ENCODE data around the gene TDRD10.

Gene TDRD10

DNA sequence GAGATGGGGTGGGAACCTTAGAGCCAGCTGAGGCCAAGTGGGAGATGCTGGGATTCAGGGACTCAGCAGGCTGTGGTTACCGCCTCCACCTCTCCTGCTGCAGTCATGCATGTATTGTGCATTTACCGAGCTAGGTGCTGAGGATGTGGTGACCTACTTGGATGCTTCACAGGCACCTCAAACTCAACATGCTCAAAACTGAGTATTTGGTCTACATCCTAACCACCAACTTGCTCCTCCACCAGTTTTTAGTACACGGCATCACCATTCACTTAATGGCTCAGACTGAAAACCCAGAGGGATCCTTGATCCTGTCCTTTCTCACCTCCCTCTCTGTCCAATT lies 71.1 kb downstream of the TDRD10 start:
- Histone ChIP-seq H3K27me3 (ENCODE audit: insufficient read depth, low read length) (no peaks in the 10 kb centered on the region), H4K8ac (ENCODE audit: low read depth, low read length) (no peak overlapping the region), H3K23ac (ENCODE audit: low read length) (no peak overlapping the region), H3K4me1 (ENCODE audit: control insufficient read depth in 1 of 2, insufficient read depth in 2 of 2, low read length in 2 of 2) (peaks cover 0 to under 1% of the 10 kb centered on the region in 2 experiments), H4K91ac (ENCODE audit: low read depth, low read length) (no peak overlapping the region), H3K9me3 (ENCODE audit: insufficient read depth, low read depth, low read length) (peaks cover 10% of the 10 kb centered on the region), H2BK120ac (ENCODE audit: insufficient read depth, low read length, poor library complexity) (no peak overlapping the region), H2BK5ac (ENCODE audit: low read depth, low read length, poor library complexity) (no peak overlapping the region), H2BK12ac (ENCODE audit: low read length) (no peak overlapping the region), H3K79me2 (ENCODE audit: control insufficient read depth, insufficient read depth, low read length, poor library complexity) (no peaks in the 10 kb centered on the region), H3K9ac (ENCODE audit: low read length) (no peak overlapping the region), H3K4ac (ENCODE audit: low read depth, low read length) (no peak overlapping the region), H2AK5ac (ENCODE audit: low read length) (no peak overlapping the region), H4K12ac (ENCODE audit: low read depth, low read length) (no peak overlapping the region), H3K36me3 (ENCODE audit: control insufficient read depth in 1 of 2, insufficient read depth in 2 of 2, low read length in 2 of 2) (peaks cover under 1 to 3% of the 10 kb centered on the region in 2 experiments), H3K79me1 (ENCODE audit: low read length) (no peaks in the 10 kb centered on the region), H3K18ac (ENCODE audit: low read length) (no peak overlapping the region), H3K4me3 (ENCODE audit: low read depth, low read length) (peak overlapping the region; percentile 14), H3K4me2 (ENCODE audit: low read length) (no peak overlapping the region), H3K27ac (ENCODE audit: low read depth, low read length) (no peak overlapping the region), H3K14ac (ENCODE audit: low read length) (no peak overlapping the region), H2AFZ (ENCODE audit: insufficient read depth, low read length, poor library complexity) (no peak overlapping the region)
- no CpG with 5 or more reads among the region's 3 CpGs for WGBS (ENCODE audit: extremely low coverage, insufficient coverage, insufficient read length)
- no peak for DNase-seq

GRCh38 chr1:154574716-154575115 lies 72.7 kb downstream of the TDRD10 start:
- no peak overlapping the region for H3K18ac ChIP-seq (ENCODE audit: low read length)
- no peak overlapping the region for H4K8ac ChIP-seq (ENCODE audit: low read depth, low read length)
- no peak overlapping the region for H2BK120ac ChIP-seq (ENCODE audit: insufficient read depth, low read length, poor library complexity)
- H3K79me1 ChIP-seq (ENCODE audit: low read length) = no peaks in the 10 kb centered on the region
- H4K12ac ChIP-seq (ENCODE audit: low read depth, low read length) = no peak overlapping the region
- no peak overlapping the region for H3K4ac ChIP-seq (ENCODE audit: low read depth, low read length)
- H3K4me2 ChIP-seq (ENCODE audit: low read length) = no peak overlapping the region
- peaks cover 15 to 19% of the 10 kb centered on the region in 2 experiments for H3K36me3 ChIP-seq (ENCODE audit: control insufficient read depth in 1 of 2, insufficient read depth in 2 of 2, low read length in 2 of 2)
- H2AK5ac ChIP-seq (ENCODE audit: low read length) = no peak overlapping the region
- no peak for DNase-seq
- H3K4me1 ChIP-seq (ENCODE audit: control insufficient read depth in 1 of 2, insufficient read depth in 2 of 2, low read length in 2 of 2) = no peaks in the 10 kb centered on the region
- peaks cover 7% of the 10 kb centered on the region for H3K9me3 ChIP-seq (ENCODE audit: insufficient read depth, low read depth, low read length)
- H3K4me3 ChIP-seq (ENCODE audit: low read depth, low read length) = no peak overlapping the region
- no peaks in the 10 kb centered on the region for H3K79me2 ChIP-seq (ENCODE audit: control insufficient read depth, insufficient read depth, low read length, poor library complexity)
- H3K27me3 ChIP-seq (ENCODE audit: insufficient read depth, low read length) = no peaks in the 10 kb centered on the region
- no peak overlapping the region for H4K91ac ChIP-seq (ENCODE audit: low read depth, low read length)
- no peak overlapping the region for H2BK5ac ChIP-seq (ENCODE audit: low read depth, low read length, poor library complexity)
- H3K27ac ChIP-seq (ENCODE audit: low read depth, low read length) = no peak overlapping the region
- no CpG with 5 or more reads among the region's 7 CpGs for WGBS (ENCODE audit: extremely low coverage, insufficient coverage, insufficient read length)
- H3K9ac ChIP-seq (ENCODE audit: low read length) = no peak overlapping the region
- H3K14ac ChIP-seq (ENCODE audit: low read length) = no peak overlapping the region
- no peak overlapping the region for H2AFZ ChIP-seq (ENCODE audit: insufficient read depth, low read length, poor library complexity)
- no peak overlapping the region for H2BK12ac ChIP-seq (ENCODE audit: low read length)
- H3K23ac ChIP-seq (ENCODE audit: low read length) = no peak overlapping the region

DNA sequence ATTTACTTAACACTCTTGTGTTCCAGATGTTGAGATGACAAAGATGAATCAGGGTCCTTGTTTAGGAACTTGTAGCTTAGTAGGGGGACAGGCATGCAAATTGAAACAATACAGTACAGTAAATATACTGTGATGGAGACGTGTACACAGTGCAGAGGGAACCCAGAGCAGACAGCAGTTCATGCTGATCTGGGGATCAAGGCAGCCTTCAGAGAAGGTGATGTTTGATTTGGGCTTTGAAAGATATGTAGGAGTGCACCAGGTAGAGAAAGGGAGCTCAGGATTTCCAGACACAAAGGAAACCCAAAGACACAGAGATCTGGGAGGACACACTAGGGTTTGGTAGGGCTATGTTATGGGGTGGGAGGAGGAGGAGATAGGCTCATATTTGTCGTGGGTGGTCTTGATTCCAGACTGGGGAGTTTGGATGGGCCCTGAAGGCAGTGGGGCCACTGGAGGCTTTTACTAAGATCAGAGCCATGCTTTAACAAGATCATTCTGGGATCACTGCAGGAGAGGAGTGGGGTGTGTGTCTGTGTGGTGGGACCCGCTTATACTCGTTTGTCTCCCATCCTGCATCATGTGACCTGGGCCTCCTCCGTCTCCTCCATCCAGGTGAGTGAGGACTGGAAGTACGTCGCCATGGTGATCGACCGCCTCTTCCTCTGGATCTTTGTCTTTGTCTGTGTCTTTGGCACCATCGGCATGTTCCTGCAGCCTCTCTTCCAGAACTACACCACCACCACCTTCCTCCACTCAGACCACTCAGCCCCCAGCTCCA lies 73.3 kb downstream of the TDRD10 start:
- no peak overlapping the region for H3K4ac ChIP-seq (ENCODE audit: low read depth, low read length)
- H4K12ac ChIP-seq (ENCODE audit: low read depth, low read length) = no peak overlapping the region
- H4K8ac ChIP-seq (ENCODE audit: low read depth, low read length) = no peak overlapping the region

GRCh38 chr1:154575951-154576566 lies 74.0 kb downstream of the TDRD10 start:
- Histone ChIP-seq H3K27ac (ENCODE audit: low read depth, low read length) (no peak overlapping the region), H3K14ac (ENCODE audit: low read length) (no peak overlapping the region), H3K27me3 (ENCODE audit: insufficient read depth, low read length) (no peaks in the 10 kb centered on the region), H3K4me3 (ENCODE audit: low read depth, low read length) (peak overlapping the region; percentile 23), H4K12ac (ENCODE audit: low read depth, low read length) (no peak overlapping the region), H3K4me2 (ENCODE audit: low read length) (no peak overlapping the region), H3K23ac (ENCODE audit: low read length) (no peak overlapping the region), H3K18ac (ENCODE audit: low read length) (no peak overlapping the region), H2BK5ac (ENCODE audit: low read depth, low read length, poor library complexity) (no peak overlapping the region), H3K9ac (ENCODE audit: low read length) (no peak overlapping the region), H2BK120ac (ENCODE audit: insufficient read depth, low read length, poor library complexity) (no peak overlapping the region), H2AK5ac (ENCODE audit: low read length) (no peak overlapping the region), H4K91ac (ENCODE audit: low read depth, low read length) (no peak overlapping the region), H2AFZ (ENCODE audit: insufficient read depth, low read length, poor library complexity) (no peak overlapping the region), H3K79me2 (ENCODE audit: control insufficient read depth, insufficient read depth, low read length, poor library complexity) (no peaks in the 10 kb centered on the region), H3K4ac (ENCODE audit: low read depth, low read length) (no peak overlapping the region), H3K4me1 (ENCODE audit: control insufficient read depth in 1 of 2, insufficient read depth in 2 of 2, low read length in 2 of 2) (no peaks in the 10 kb centered on the region), H4K8ac (ENCODE audit: low read depth, low read length) (no peak overlapping the region), H2BK12ac (ENCODE audit: low read length) (no peak overlapping the region), H3K36me3 (ENCODE audit: control insufficient read depth in 1 of 2, insufficient read depth in 2 of 2, low read length in 2 of 2) (peaks cover 26 to 30% of the 10 kb centered on the region in 2 experiments), H3K9me3 (ENCODE audit: insufficient read depth, low read depth, low read length) (peaks cover 7% of the 10 kb centered on the region), H3K79me1 (ENCODE audit: low read length) (no peaks in the 10 kb centered on the region)
- no peak for DNase-seq
- no CpG with 5 or more reads among the region's 8 CpGs for WGBS (ENCODE audit: extremely low coverage, insufficient coverage, insufficient read length)

More for the DNA sequence above, 73.3 kb downstream of the TDRD10 start:
- peaks cover 7% of the 10 kb centered on the region for H3K9me3 ChIP-seq (ENCODE audit: insufficient read depth, low read depth, low read length)
- no peaks in the 10 kb centered on the region for H3K79me2 ChIP-seq (ENCODE audit: control insufficient read depth, insufficient read depth, low read length, poor library complexity)
- no peak overlapping the region for H2BK5ac ChIP-seq (ENCODE audit: low read depth, low read length, poor library complexity)
- no peak overlapping the region for H2BK12ac ChIP-seq (ENCODE audit: low read length)
- WGBS (ENCODE audit: extremely low coverage, insufficient coverage, insufficient read length) = no CpG with 5 or more reads among the region's 10 CpGs
- H3K4me3 ChIP-seq (ENCODE audit: low read depth, low read length) = no peak overlapping the region
- H3K18ac ChIP-seq (ENCODE audit: low read length) = no peak overlapping the region
- H4K91ac ChIP-seq (ENCODE audit: low read depth, low read length) = no peak overlapping the region
- no peaks in the 10 kb centered on the region for H3K79me1 ChIP-seq (ENCODE audit: low read length)
- no peaks in the 10 kb centered on the region for H3K4me1 ChIP-seq (ENCODE audit: control insufficient read depth in 1 of 2, insufficient read depth in 2 of 2, low read length in 2 of 2)
- H3K4me2 ChIP-seq (ENCODE audit: low read length) = no peak overlapping the region
- no peak for DNase-seq
- no peak overlapping the region for H3K23ac ChIP-seq (ENCODE audit: low read length)
- peaks cover 22 to 25% of the 10 kb centered on the region in 2 experiments for H3K36me3 ChIP-seq (ENCODE audit: control insufficient read depth in 1 of 2, insufficient read depth in 2 of 2, low read length in 2 of 2)
- H2AFZ ChIP-seq (ENCODE audit: insufficient read depth, low read length, poor library complexity) = no peak overlapping the region
- no peak overlapping the region for H2BK120ac ChIP-seq (ENCODE audit: insufficient read depth, low read length, poor library complexity)
- H2AK5ac ChIP-seq (ENCODE audit: low read length) = no peak overlapping the region
- no peak overlapping the region for H3K14ac ChIP-seq (ENCODE audit: low read length)
- no peak overlapping the region for H3K27ac ChIP-seq (ENCODE audit: low read depth, low read length)
- no peak overlapping the region for H3K9ac ChIP-seq (ENCODE audit: low read length)
- no peaks in the 10 kb centered on the region for H3K27me3 ChIP-seq (ENCODE audit: insufficient read depth, low read length)

All from trophoblast cell (in vitro differentiated cells and primary cell).